ENCODE data around the gene DNAJB5. TPM values are rescaled to one million over a fixed set of nuclear protein-coding genes. Genes with fewer than 3 reads are reported as not detected.

The DNAJB5 gene
- total RNA-seq, 2 donors from 2014 or later = 34.9 to 82.4 TPM

- no peak overlapping the region for H3K4me3 ChIP-seq
- H3K27ac ChIP-seq = no peak overlapping the region
- H3K36me3 ChIP-seq = no peaks in the 10 kb centered on the region
- no peaks in the 10 kb centered on the region for H3K27me3 ChIP-seq
- no peak for TF ChIP-seq CTCF (IDR thresholded peaks at IDR 0.05)
- no peaks in the 10 kb centered on the region for H3K9me3 ChIP-seq
- no peaks in the 10 kb centered on the region for H3K4me1 ChIP-seq
- DNase-seq (ENCODE audit: low spot score) = no peak
These were observed 9.3 kb upstream of the DNAJB5 start for GRCh38 chr9:34980181-34980761.

DNA sequence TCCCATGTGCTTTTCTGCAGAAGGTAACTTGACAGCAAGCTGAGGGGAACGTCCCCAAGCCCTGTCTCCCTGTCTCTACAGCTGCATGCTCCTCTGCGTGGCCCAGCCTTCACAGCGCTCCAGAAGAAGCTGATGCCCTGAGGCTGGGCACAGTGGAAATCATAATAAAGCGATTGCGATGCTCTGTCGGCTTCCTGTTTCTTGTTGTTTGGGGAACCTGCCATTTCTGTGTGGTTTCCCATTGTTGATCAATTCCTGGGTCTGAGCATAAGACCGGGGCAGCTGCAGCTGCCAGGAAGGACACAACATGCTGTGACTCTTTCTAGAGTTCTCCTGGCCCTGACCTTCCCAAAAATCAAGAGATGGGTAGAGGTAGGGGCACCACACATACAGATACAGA, 7.2 kb upstream of the DNAJB5 start:
- Histone ChIP-seq H3K9me3 (no peaks in the 10 kb centered on the region), H3K4me1 (no peaks in the 10 kb centered on the region), H3K27ac (no peak overlapping the region), H3K36me3 (no peaks in the 10 kb centered on the region), H3K4me3 (no peak overlapping the region), H3K27me3 (no peaks in the 10 kb centered on the region)
- no peak for TF ChIP-seq CTCF (IDR thresholded peaks at IDR 0.05)
- DNase-seq (ENCODE audit: low spot score) = no peak

DNA sequence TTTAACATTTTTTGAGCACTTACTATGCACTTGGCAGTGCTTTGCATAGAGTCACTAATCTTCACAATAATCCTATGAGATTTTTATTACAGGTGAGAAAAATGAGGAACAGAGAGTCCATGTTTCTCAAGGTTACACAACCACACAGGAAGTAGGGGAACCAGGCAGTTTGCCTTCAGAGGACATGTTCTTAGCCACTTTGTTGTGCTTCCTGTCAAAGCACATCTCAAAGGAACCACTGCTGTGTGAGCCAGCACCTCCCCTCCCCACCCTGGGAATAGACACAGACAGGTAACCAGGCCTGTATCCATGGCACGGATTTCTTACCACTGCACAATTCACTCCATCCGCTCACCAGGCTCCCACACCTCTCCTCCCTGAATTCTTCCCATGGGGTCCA, 6.3 kb upstream of the DNAJB5 start:
- H3K4me1 ChIP-seq = peaks cover 0 to 1% of the 10 kb centered on the region in 2 donors
- no peak for DNase-seq (ENCODE audit: low spot score)
- no peak for TF ChIP-seq CTCF (IDR thresholded peaks at IDR 0.05)
- H3K9me3 ChIP-seq = no peaks in the 10 kb centered on the region
- no peak overlapping the region for H3K27ac ChIP-seq
- H3K4me3 ChIP-seq = no peak overlapping the region
- no peaks in the 10 kb centered on the region for H3K36me3 ChIP-seq
- H3K27me3 ChIP-seq = no peaks in the 10 kb centered on the region

DNA sequence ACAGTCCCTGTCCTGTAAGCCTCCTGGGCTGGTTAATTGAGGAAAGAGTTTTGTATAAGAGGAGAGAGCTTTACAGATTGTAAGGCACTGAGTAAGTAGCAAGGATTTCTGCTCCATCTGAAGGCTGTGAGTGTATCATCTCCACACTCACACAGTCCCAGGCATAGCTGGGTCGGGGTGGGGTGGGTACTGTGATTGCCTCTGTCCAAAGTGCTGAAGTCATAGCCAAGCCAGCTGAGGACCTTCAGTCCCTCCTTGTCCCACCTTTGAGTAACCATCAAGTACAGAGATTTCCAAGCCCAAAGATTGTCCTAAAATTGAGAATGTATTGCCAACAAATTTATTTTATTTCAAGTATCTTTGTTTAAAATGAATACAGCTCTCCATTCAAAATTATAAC, 5.5 kb upstream of the DNAJB5 start:
- no peak overlapping the region for H3K27ac ChIP-seq
- no peaks in the 10 kb centered on the region for H3K36me3 ChIP-seq

DNA sequence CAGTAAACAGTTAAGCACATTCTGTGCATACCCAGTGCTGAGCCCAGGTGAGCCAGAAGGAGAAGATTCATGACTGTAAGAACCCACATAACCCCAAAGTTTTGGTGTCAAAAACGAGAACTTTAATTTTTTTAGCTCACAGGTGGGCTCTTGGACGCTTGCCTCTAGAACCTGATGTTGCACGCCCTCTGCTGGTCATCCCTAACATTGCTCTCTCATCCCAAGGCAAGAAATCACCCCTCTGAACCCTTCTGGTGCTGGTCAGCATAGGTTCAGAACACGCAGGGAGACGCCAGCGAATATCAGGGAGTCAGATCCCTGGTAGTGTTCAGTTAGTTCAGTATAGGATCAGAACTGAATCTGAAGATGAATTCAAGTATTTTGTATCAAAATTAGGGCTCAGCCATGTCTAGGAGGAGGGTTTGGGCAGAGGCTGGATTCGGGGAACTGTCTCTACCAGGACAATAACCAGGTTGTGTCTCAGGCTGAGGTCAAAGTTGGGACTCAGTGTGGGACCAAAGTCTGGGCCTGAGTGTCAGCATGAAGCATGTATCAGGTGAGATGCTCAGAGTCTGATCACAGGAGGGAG, 4.1 kb upstream of the DNAJB5 start:
- no peak for DNase-seq (ENCODE audit: low spot score)
- no peaks in the 10 kb centered on the region for H3K27me3 ChIP-seq
- no peaks in the 10 kb centered on the region for H3K9me3 ChIP-seq
- peak; percentile 48 to 85 for TF ChIP-seq CTCF (IDR thresholded peaks at IDR 0.05)
- no peak overlapping the region for H3K4me3 ChIP-seq
- H3K4me1 ChIP-seq = peaks cover 0 to 15% of the 10 kb centered on the region in 2 donors
- no peak overlapping the region for H3K27ac ChIP-seq
- H3K36me3 ChIP-seq = no peaks in the 10 kb centered on the region

More for the DNA sequence above, 5.5 kb upstream of the DNAJB5 start:
- no peak for DNase-seq (ENCODE audit: low spot score)
- no peaks in the 10 kb centered on the region for H3K9me3 ChIP-seq
- no peak for TF ChIP-seq CTCF (IDR thresholded peaks at IDR 0.05)
- H3K27me3 ChIP-seq = no peaks in the 10 kb centered on the region
- H3K4me3 ChIP-seq = no peak overlapping the region
- H3K4me1 ChIP-seq = peaks cover 0 to 9% of the 10 kb centered on the region in 2 donors

All from right atrium auricular region (tissue), 2 donors.